Endothelial cell of umbilical vein (primary cell): ENCODE data around the gene ASAP2. TPM values are rescaled to one million over a fixed set of nuclear protein-coding genes. Genes with fewer than 3 reads are reported as not detected.

Experiments used
- BruUV-seq: library from RNA; stranded (reverse); fragments of 400-500 nt; replicated peaks from 2 replicates; lab custom pipeline; 2021; lab: Mats Ljungman, UMichigan
- CTCF ChIA-PET: fragments of 300-600, 350-600 bp; sonication (Branson Sonifier 250); formaldehyde crosslinking; loops from one replicate; lab custom pipeline; 2021; ENCODE audit warnings: antibody characterized with exemption, inconsistent platforms; lab: Charles Lee
- POLR2A ChIA-PET: fragments of 300-600, 350-600 bp; sonication (Branson Sonifier 250); formaldehyde crosslinking; loops from one replicate; lab custom pipeline; 2021; ENCODE audit warnings: antibody characterized with exemption, inconsistent platforms; lab: Charles Lee
- DNase-seq: peaks from one replicate; pipeline ENCODE4 v3.0.0-alpha.2; 2011; ENCODE audit warnings: low read depth, low spot score
- FAIRE-seq: peaks from 2 replicates; lab custom pipeline; 2011; peaks lifted over from hg19 to GRCh38; lab: Jason Lieb, UNC
- H2AFZ ChIP-seq: 2 replicates; pipeline ENCODE4 v1.6.0; 2012; ENCODE audit warnings: low read depth, low read length, control low read depth, inconsistent platforms
- H3K27ac ChIP-seq: 2 replicates; pipeline ENCODE4 v1.5.1; 2011; ENCODE audit warnings: low read depth, mild to moderate bottlenecking, control low read depth, low read length, moderate library complexity; ENCODE audit not compliant: insufficient read depth
- H3K27me3 ChIP-seq, 2 experiments: 2 replicates each; pipeline versions ENCODE4 v1.6.0 to v1.6.1; 2011; ENCODE audit warnings: low read length in 2 of 2, mixed read lengths in 1 of 2; ENCODE audit not compliant: control insufficient read depth in 2 of 2, insufficient read depth in 2 of 2
- H3K36me3 ChIP-seq, 2 experiments: 2 replicates in 1 of 2; 3 replicates in 1 of 2; pipeline ENCODE4 v1.5.1; 2011; ENCODE audit warnings: low read length in 2 of 2, mild to moderate bottlenecking in 1 of 2, moderate library complexity in 1 of 2; ENCODE audit not compliant: control insufficient read depth in 2 of 2, insufficient read depth in 2 of 2; ENCODE audit errors: extremely low read depth in 1 of 2
- H3K4me1 ChIP-seq: 3 replicates; pipeline ENCODE4 v1.5.1; 2011; ENCODE audit warnings: mild to moderate bottlenecking, low read length; ENCODE audit not compliant: control insufficient read depth, insufficient read depth; ENCODE audit errors: extremely low read depth
- H3K4me2 ChIP-seq: 2 replicates; pipeline ENCODE4 v1.6.1; 2011; ENCODE audit warnings: low read length, control low read depth, mixed read lengths; ENCODE audit not compliant: insufficient read depth
- H3K4me3 ChIP-seq, 3 experiments: fragments of 200-600 bp in 1 of 3; sonication (generic), shearing (Covaris generic) in 1 of 3; replicated peaks in 1 of 3; 2 replicates each; pipeline ENCODE4 v1.5.1; 2011 to 2016; ENCODE audit warnings: control low read depth in 3 of 3, low read length in 3 of 3, mild to moderate bottlenecking in 2 of 3, inconsistent platforms in 1 of 3, low read depth in 1 of 3, moderate library complexity in 1 of 3; ENCODE audit not compliant: insufficient read depth in 1 of 3
- H3K79me2 ChIP-seq: 2 replicates; pipeline ENCODE4 v1.6.0; 2012; ENCODE audit warnings: low read length, inconsistent platforms; ENCODE audit not compliant: control insufficient read depth, insufficient read depth
- H3K9ac ChIP-seq: replicated peaks from 2 replicates; pipeline ENCODE3; 2011; ENCODE audit warnings: low read length, control low read depth; ENCODE audit not compliant: insufficient read depth; ENCODE audit errors: extremely low read depth
- H3K9me1 ChIP-seq: replicated peaks from 3 replicates; pipeline ENCODE4 v1.6.0; 2011; ENCODE audit warnings: mild to moderate bottlenecking, low read length; ENCODE audit not compliant: control insufficient read depth, insufficient read depth; ENCODE audit errors: extremely low read depth
- H3K9me3 ChIP-seq: replicated peaks from 2 replicates; pipeline ENCODE4 v1.5.1; 2012; ENCODE audit warnings: low read length, inconsistent platforms; ENCODE audit not compliant: control insufficient read depth, insufficient read depth
- H4K20me1 ChIP-seq: replicated peaks from 2 replicates; pipeline ENCODE3; 2011; ENCODE audit warnings: mild to moderate bottlenecking, low read length; ENCODE audit not compliant: control insufficient read depth, insufficient read depth; ENCODE audit errors: extremely low read depth
- EZH2 ChIP-seq: IDR thresholded peaks from 2 replicates; pipeline ENCODE4 v1.6.1; 2012; ENCODE audit warnings: borderline replicate concordance, low read depth, mild to moderate bottlenecking, moderate library complexity, low read length, inconsistent platforms; ENCODE audit not compliant: severe bottlenecking
- FOS ChIP-seq: IDR thresholded peaks from 2 replicates; pipeline ENCODE4 v1.6.1; 2011; ENCODE audit warnings: mild to moderate bottlenecking, low read length, moderate library complexity, borderline replicate concordance; ENCODE audit not compliant: insufficient read depth
- GATA2 ChIP-seq: IDR thresholded peaks from 2 replicates; pipeline ENCODE4 v1.7.0; 2011; ENCODE audit warnings: low read depth, mild to moderate bottlenecking, moderate library complexity, mixed read lengths, low read length; ENCODE audit not compliant: insufficient read length, insufficient read depth
- JUN ChIP-seq: IDR thresholded peaks from 2 replicates; pipeline ENCODE4 v1.6.1; 2011; ENCODE audit warnings: borderline replicate concordance, low read depth; ENCODE audit not compliant: insufficient read length, insufficient read depth
- MYC ChIP-seq: IDR thresholded peaks from one replicate; pipeline ENCODE4 v1.6.1; 2011; ENCODE audit warnings: mild to moderate bottlenecking, low read depth, low read length
- POLR2A ChIP-seq: IDR thresholded peaks from 2 replicates; pipeline ENCODE4 v1.6.1; 2012; ENCODE audit warnings: low read depth, mild to moderate bottlenecking, control low read depth, low read length
- POLR2AphosphoS5 ChIP-seq: IDR thresholded peaks from 2 replicates; pipeline ENCODE4 v1.6.1; 2012; ENCODE audit warnings: low read depth, mild to moderate bottlenecking, control low read depth, low read length, moderate library complexity; ENCODE audit not compliant: insufficient read depth
- dilution Hi-C: fragments of 300-500 bp; cut with MboI; formaldehyde crosslinking; loops from one replicate; pipeline ENCODE4 v1.15.0; 2019; ENCODE audit warnings: low sequenced_read_pairs; ENCODE audit not compliant: extremely low pct_ligation_motif_present
- intact Hi-C: fragments of 100-400 bp; cut with micrococcal nuclease; formaldehyde crosslinking; loops from one replicate; pipeline ENCODE4 v1.10.0; 2022
- polyA plus RNA-seq, 4 experiments: library from polyadenylated mRNA; depleted of rRNA in 3 of 4; stranded (reverse) in 3 of 4; unstranded in 1 of 4; fragments of >200 nt; gene quantifications; 2 replicates each; pipeline versions ENCODE4 v1.2.1 to v1.2.3, GENCODE V29; 2011 to 2012; ENCODE audit warnings: missing spikeins in 1 of 4
- total RNA-seq: library from RNA; stranded (reverse); gene quantifications from 2 replicates; pipeline ENCODE4 v1.2.3, GENCODE V29; 2021
- TF ChIP-seq, protein P1 (sequence below), 2 donors: IDR thresholded peaks; 1 replicate in 1 of 2; 2 replicates in 1 of 2; pipeline ENCODE4 v1.5.1; 2011; ENCODE audit warnings: low read length in 2 of 2, mild to moderate bottlenecking in 2 of 2, moderate library complexity in 2 of 2, control low read depth in 1 of 2, inconsistent platforms in 1 of 2, low read depth in 1 of 2; ENCODE audit not compliant: insufficient read depth in 1 of 2; ENCODE audit errors: extremely low read depth in 1 of 2
- TF ChIP-seq, protein P2 (sequence below): IDR thresholded peaks from 2 replicates; pipeline ENCODE4 v1.6.1; 2011; ENCODE audit not compliant: insufficient read depth, insufficient read length

The ASAP2 gene
- total and polyA plus RNA-seq, 2 donors (not counting 3 experiments of a cell fraction or from before 2014, with no cell fraction given): 31.1 to 79.2 TPM

DNA sequence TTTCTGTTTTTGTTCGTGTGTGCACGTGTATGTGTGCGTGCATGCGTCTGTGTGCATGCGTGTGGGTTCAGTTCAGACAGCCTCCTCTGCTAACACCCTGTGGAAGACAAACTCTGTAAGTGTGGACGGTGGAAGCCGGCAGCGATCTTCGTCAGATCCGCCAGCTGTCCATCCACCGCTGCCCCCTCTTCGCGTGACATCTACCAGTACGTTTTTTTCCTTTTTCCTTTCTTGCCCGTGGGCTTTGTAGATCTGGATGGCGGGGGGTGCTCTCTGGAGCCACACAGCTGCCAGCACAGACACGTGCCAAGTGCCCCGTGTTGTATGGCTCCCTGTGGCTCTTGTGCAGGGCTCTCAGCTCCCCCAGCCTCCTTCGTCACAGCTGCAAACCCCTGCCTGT lies 184.4 kb downstream of the ASAP2 start:
- no peak overlapping the region for H3K27ac ChIP-seq
- no peaks in the 10 kb centered on the region for H3K9me1 ChIP-seq
- BruUV-seq: no TSS peak
- TF ChIP-seq, protein P1, sequence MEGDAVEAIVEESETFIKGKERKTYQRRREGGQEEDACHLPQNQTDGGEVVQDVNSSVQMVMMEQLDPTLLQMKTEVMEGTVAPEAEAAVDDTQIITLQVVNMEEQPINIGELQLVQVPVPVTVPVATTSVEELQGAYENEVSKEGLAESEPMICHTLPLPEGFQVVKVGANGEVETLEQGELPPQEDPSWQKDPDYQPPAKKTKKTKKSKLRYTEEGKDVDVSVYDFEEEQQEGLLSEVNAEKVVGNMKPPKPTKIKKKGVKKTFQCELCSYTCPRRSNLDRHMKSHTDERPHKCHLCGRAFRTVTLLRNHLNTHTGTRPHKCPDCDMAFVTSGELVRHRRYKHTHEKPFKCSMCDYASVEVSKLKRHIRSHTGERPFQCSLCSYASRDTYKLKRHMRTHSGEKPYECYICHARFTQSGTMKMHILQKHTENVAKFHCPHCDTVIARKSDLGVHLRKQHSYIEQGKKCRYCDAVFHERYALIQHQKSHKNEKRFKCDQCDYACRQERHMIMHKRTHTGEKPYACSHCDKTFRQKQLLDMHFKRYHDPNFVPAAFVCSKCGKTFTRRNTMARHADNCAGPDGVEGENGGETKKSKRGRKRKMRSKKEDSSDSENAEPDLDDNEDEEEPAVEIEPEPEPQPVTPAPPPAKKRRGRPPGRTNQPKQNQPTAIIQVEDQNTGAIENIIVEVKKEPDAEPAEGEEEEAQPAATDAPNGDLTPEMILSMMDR (IDR thresholded peaks at IDR 0.05; ENCODE audit: extremely low read depth in 1 of 2, insufficient read depth in 1 of 2, low read depth in 1 of 2, low read length in 2 of 2): no peak
- TF ChIP-seq JUN: no peak
- no peak for TF ChIP-seq POLR2AphosphoS5
- TF ChIP-seq POLR2A: no peak
- no peak for TF ChIP-seq FOS
- TF ChIP-seq EZH2: no peak
- TF ChIP-seq, protein P2, sequence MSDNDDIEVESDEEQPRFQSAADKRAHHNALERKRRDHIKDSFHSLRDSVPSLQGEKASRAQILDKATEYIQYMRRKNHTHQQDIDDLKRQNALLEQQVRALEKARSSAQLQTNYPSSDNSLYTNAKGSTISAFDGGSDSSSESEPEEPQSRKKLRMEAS: no peak
- no peak for TF ChIP-seq MYC
- TF ChIP-seq GATA2: no peak
- intact Hi-C loops: no loop called here
- H3K9me3 ChIP-seq: no peaks in the 10 kb centered on the region
- H2AFZ ChIP-seq: no peak overlapping the region
- no peak for DNase-seq
- ChIA-PET POLR2A (no interaction called here), CTCF (no interaction called here)
- H3K79me2 ChIP-seq: no peaks in the 10 kb centered on the region
- H3K4me3 ChIP-seq: no peak overlapping the region
- H3K4me2 ChIP-seq: no peak overlapping the region
- H3K36me3 ChIP-seq: peaks cover 31 to 46% of the 10 kb centered on the region in 2 experiments
- dilution Hi-C loops: no loop called here
- H3K9ac ChIP-seq: no peak overlapping the region
- H3K27me3 ChIP-seq: no peaks in the 10 kb centered on the region
- no peak for FAIRE-seq
- no peaks in the 10 kb centered on the region for H3K4me1 ChIP-seq
- no peaks in the 10 kb centered on the region for H4K20me1 ChIP-seq
